Smooth muscle cell of bladder (primary cell): Measurements from ENCODE around the gene ZNF423. TPM values are rescaled to one million over a fixed set of nuclear protein-coding genes. Genes with fewer than 3 reads are reported as not detected.

Experiments
- total RNA-seq: library from RNA; depleted of rRNA; stranded (reverse); fragments of >200 nt; gene quantifications from 2 replicates; pipeline ENCODE4 v1.2.3, GENCODE V29; 2014

ZNF423 gene
- total RNA-seq: 0.28 and 1.0 TPM in 2 replicates

GRCh38 chr16:49855822-49856671, at the start of gene ZNF423:
TSS of gene ZNF423 (minus strand) at chr16:49856112. CDS start at chr16:49855774, 338 bp downstream.

Other genes with a start within 250 kb of the ZNF423 start
- gene CNEP1R1, start 169.1 kb upstream of the ZNF423 start, total RNA-seq: 23.5 and 23.8 TPM in 2 replicates
- gene HEATR3, start 209.9 kb upstream of the ZNF423 start, total RNA-seq: 16.2 and 25.4 TPM in 2 replicates